ENCODE data around the gene USP24. TPM values are rescaled to one million over a fixed set of nuclear protein-coding genes. Genes with fewer than 3 reads are reported as not detected.
"Not testable (repeated sequence)": the region's sequence is repeated elsewhere in the genome, so short reads cannot be mapped to it uniquely, and the experiment has no call there.

Gene USP24
- total and polyA plus RNA-seq, 2 donors (not counting 3 experiments of a cell fraction or from before 2014, with no cell fraction given) = 8.2 to 30.0 TPM

GRCh38 chr1:55033265-55033614 lies 181.9 kb downstream of the USP24 start:
- no TSS peak for BruUV-seq (replicated peaks)
- no peak overlapping the region for H3K27ac ChIP-seq (ENCODE audit: insufficient read depth, low read depth, low read length)
- CTCF ChIA-PET = interaction anchor here (0.8 to 2.4 kb wide), 3 partner anchors 11 to 88 kb away, joined by 3 to 12 read pairs (median 6); no protein-coding TSS in a partner anchor
- H3K79me2 ChIP-seq (ENCODE audit: control insufficient read depth, insufficient read depth, low read length) = no peaks in the 10 kb centered on the region
- no peaks in the 10 kb centered on the region for H4K20me1 ChIP-seq (replicated peaks; ENCODE audit: control insufficient read depth, extremely low read depth, insufficient read depth, low read length)
- no peaks in the 10 kb centered on the region for H3K36me3 ChIP-seq (ENCODE audit: control insufficient read depth in 2 of 2, extremely low read depth in 1 of 2, insufficient read depth in 2 of 2, low read length in 2 of 2)
- no peak overlapping the region for H3K9ac ChIP-seq (replicated peaks; ENCODE audit: extremely low read depth, insufficient read depth, low read length)
- H3K9me3 ChIP-seq (replicated peaks; ENCODE audit: control insufficient read depth, insufficient read depth, low read length) = no peaks in the 10 kb centered on the region
- H3K27me3 ChIP-seq (ENCODE audit: control insufficient read depth in 2 of 2, insufficient read depth in 2 of 2, low read length in 2 of 2) = peaks cover 29 to 40% of the 10 kb centered on the region in 2 experiments
- no peak for FAIRE-seq
- no peak for TF ChIP-seq MAX (IDR thresholded peaks at IDR 0.05; ENCODE audit: insufficient read depth, insufficient read length)
- TF ChIP-seq GATA2 (IDR thresholded peaks at IDR 0.05; ENCODE audit: insufficient read depth, insufficient read length, low read depth, low read length) = no peak
- TF ChIP-seq JUN (IDR thresholded peaks at IDR 0.05; ENCODE audit: borderline replicate concordance, insufficient read depth, insufficient read length, low read depth) = no peak
- no peak for TF ChIP-seq POLR2AphosphoS5 (IDR thresholded peaks at IDR 0.05; ENCODE audit: insufficient read depth, low read depth, low read length)
- TF ChIP-seq POLR2A (IDR thresholded peaks at IDR 0.05; ENCODE audit: low read depth, low read length) = no peak
- TF ChIP-seq FOS (IDR thresholded peaks at IDR 0.05; ENCODE audit: borderline replicate concordance, insufficient read depth, low read length) = no peak
- no peak for TF ChIP-seq MYC (IDR thresholded peaks at IDR 0.05; ENCODE audit: low read depth, low read length)
- TF ChIP-seq CTCF (IDR thresholded peaks at IDR 0.05; ENCODE audit: extremely low read depth in 1 of 2, insufficient read depth in 1 of 2, low read depth in 1 of 2, low read length in 2 of 2) = no peak
- no peak for TF ChIP-seq EZH2 (IDR thresholded peaks at IDR 0.05; ENCODE audit: borderline replicate concordance, low read depth, low read length, severe bottlenecking)
- DNase-seq (ENCODE audit: low read depth, low spot score) = no peak
- POLR2A ChIA-PET = interaction anchor here (0.6 kb wide), 1 partner anchor 639 kb away, joined by 3 read pairs; no protein-coding TSS in a partner anchor
- H3K4me2 ChIP-seq (ENCODE audit: insufficient read depth, low read length) = no peak overlapping the region
- H3K9me1 ChIP-seq (replicated peaks; ENCODE audit: control insufficient read depth, extremely low read depth, insufficient read depth, low read length) = no peaks in the 10 kb centered on the region
- intact Hi-C loops (cut with micrococcal nuclease) (no loop called here), dilution Hi-C loops (cut with MboI; ENCODE audit: extremely low pct_ligation_motif_present, low sequenced_read_pairs) (no loop called here)
- H3K4me1 ChIP-seq (ENCODE audit: control insufficient read depth, extremely low read depth, insufficient read depth, low read length) = no peaks in the 10 kb centered on the region
- H2AFZ ChIP-seq (ENCODE audit: low read depth, low read length) = no peak overlapping the region
- no peak overlapping the region for H3K4me3 ChIP-seq (replicated peaks in 1 of 3; ENCODE audit: insufficient read depth in 1 of 3, low read depth in 1 of 3, low read length in 3 of 3)

GRCh38 chr1:55031098-55031497 lies 184.1 kb downstream of the USP24 start:
- intact Hi-C loops (cut with micrococcal nuclease); H3K9ac ChIP-seq (replicated peaks; ENCODE audit: extremely low read depth, insufficient read depth, low read length); H4K20me1 ChIP-seq (replicated peaks; ENCODE audit: control insufficient read depth, extremely low read depth, insufficient read depth, low read length); FAIRE-seq; H3K9me1 ChIP-seq (replicated peaks; ENCODE audit: control insufficient read depth, extremely low read depth, insufficient read depth, low read length); CTCF ChIA-PET; H3K9me3 ChIP-seq (replicated peaks; ENCODE audit: control insufficient read depth, insufficient read depth, low read length); BruUV-seq (replicated peaks); H3K36me3 ChIP-seq (ENCODE audit: control insufficient read depth in 2 of 2, extremely low read depth in 1 of 2, insufficient read depth in 2 of 2, low read length in 2 of 2); H3K27ac ChIP-seq (ENCODE audit: insufficient read depth, low read depth, low read length); DNase-seq (ENCODE audit: low read depth, low spot score); H3K4me2 ChIP-seq (ENCODE audit: insufficient read depth, low read length); H3K79me2 ChIP-seq (ENCODE audit: control insufficient read depth, insufficient read depth, low read length); H3K4me1 ChIP-seq (ENCODE audit: control insufficient read depth, extremely low read depth, insufficient read depth, low read length); POLR2A ChIA-PET; H2AFZ ChIP-seq (ENCODE audit: low read depth, low read length); H3K4me3 ChIP-seq (replicated peaks in 1 of 3; ENCODE audit: insufficient read depth in 1 of 3, low read depth in 1 of 3, low read length in 3 of 3); dilution Hi-C loops (cut with MboI; ENCODE audit: extremely low pct_ligation_motif_present, low sequenced_read_pairs): not testable (repeated sequence)
- H3K27me3 ChIP-seq (ENCODE audit: control insufficient read depth in 2 of 2, insufficient read depth in 2 of 2, low read length in 2 of 2) = peaks cover 14 to 19% of the 10 kb centered on the region in 2 experiments

- H3K27me3 ChIP-seq (ENCODE audit: control insufficient read depth in 2 of 2, insufficient read depth in 2 of 2, low read length in 2 of 2); H3K27ac ChIP-seq (ENCODE audit: insufficient read depth, low read depth, low read length); H3K9ac ChIP-seq (replicated peaks; ENCODE audit: extremely low read depth, insufficient read depth, low read length); H3K4me1 ChIP-seq (ENCODE audit: control insufficient read depth, extremely low read depth, insufficient read depth, low read length); CTCF ChIA-PET; H3K36me3 ChIP-seq (ENCODE audit: control insufficient read depth in 2 of 2, extremely low read depth in 1 of 2, insufficient read depth in 2 of 2, low read length in 2 of 2); H4K20me1 ChIP-seq (replicated peaks; ENCODE audit: control insufficient read depth, extremely low read depth, insufficient read depth, low read length); H3K79me2 ChIP-seq (ENCODE audit: control insufficient read depth, insufficient read depth, low read length); BruUV-seq (replicated peaks); FAIRE-seq; H3K4me3 ChIP-seq (replicated peaks in 1 of 3; ENCODE audit: insufficient read depth in 1 of 3, low read depth in 1 of 3, low read length in 3 of 3); H2AFZ ChIP-seq (ENCODE audit: low read depth, low read length); H3K4me2 ChIP-seq (ENCODE audit: insufficient read depth, low read length); DNase-seq (ENCODE audit: low read depth, low spot score); H3K9me3 ChIP-seq (replicated peaks; ENCODE audit: control insufficient read depth, insufficient read depth, low read length); H3K9me1 ChIP-seq (replicated peaks; ENCODE audit: control insufficient read depth, extremely low read depth, insufficient read depth, low read length); dilution Hi-C loops (cut with MboI; ENCODE audit: extremely low pct_ligation_motif_present, low sequenced_read_pairs); POLR2A ChIA-PET: not testable (repeated sequence)
- intact Hi-C loops (cut with micrococcal nuclease) = loop anchor here (10.0 kb wide), 1 partner anchor 1558 kb away; no protein-coding TSS in a partner anchor
Measured at GRCh38 chr1:55026682-55027081, 188.5 kb downstream of the USP24 start.

Data from endothelial cell of umbilical vein (primary cell).